PC-3 (cell line): ENCODE results near the gene ST6GALNAC4. TPM values are rescaled to one million over a fixed set of nuclear protein-coding genes. Genes with fewer than 3 reads are reported as not detected.

Source experiments
- ATAC-seq: fragments of 200-7000 bp; cut with Tn5 transposase; 2 replicates; pipeline ENCODE4 v1.9.1; 2020; ENCODE audit warnings: mild to moderate bottlenecking, moderate library complexity
- BruUV-seq: library from RNA; stranded (reverse); fragments of 400-500 nt; replicated peaks from 2 replicates; lab custom pipeline; 2021; lab: Mats Ljungman, UMichigan
- CTCF ChIA-PET: fragments of 300-600 bp; sonication (Branson Sonifier 250); formaldehyde crosslinking; loops from one replicate; lab custom pipeline; 2022; ENCODE audit warnings: antibody characterized with exemption; lab: Charles Lee
- POLR2A ChIA-PET: fragments of 300-600 bp; sonication (Branson Sonifier 250); formaldehyde crosslinking; loops from one replicate; lab custom pipeline; 2022; ENCODE audit warnings: antibody characterized with exemption; ENCODE audit not compliant: unreplicated experiment; lab: Charles Lee
- DNase-seq: peaks from one replicate; pipeline ENCODE4 v3.0.0-alpha.2; 2015
- H2AFZ ChIP-seq: fragments of 300-600 bp; sonication (generic); 2 replicates; pipeline ENCODE4 v1.6.0; 2016; ENCODE audit warnings: antibody characterized with exemption, low read length
- H3F3A ChIP-seq: fragments of 300-600 bp; sonication (generic); one replicate; pipeline ENCODE4 v1.6.0; 2017; ENCODE audit warnings: antibody characterized with exemption, low read length, control low read depth, mild to moderate bottlenecking; ENCODE audit not compliant: unreplicated experiment
- H3K27ac ChIP-seq: fragments of 300-600 bp; sonication (generic); 2 replicates; pipeline ENCODE4 v1.5.1; 2016; ENCODE audit warnings: mild to moderate bottlenecking, low read length
- H3K27me3 ChIP-seq: fragments of 300-600 bp; sonication (generic); 2 replicates; pipeline ENCODE4 v1.6.1; 2016; ENCODE audit warnings: low read length, mixed read lengths
- H3K36me3 ChIP-seq: fragments of 300-600 bp; sonication (generic); 2 replicates; pipeline ENCODE4 v1.6.1; 2016; ENCODE audit warnings: low read depth, mixed run types, low read length, mixed read lengths
- H3K4me1 ChIP-seq: fragments of 300-600 bp; sonication (generic); 2 replicates; pipeline ENCODE4 v1.5.1; 2016; ENCODE audit warnings: low read length; ENCODE audit not compliant: insufficient read depth
- H3K4me2 ChIP-seq: fragments of 300-600 bp; sonication (generic); 2 replicates; pipeline ENCODE4 v1.6.0; 2016; ENCODE audit warnings: low read length
- H3K4me3 ChIP-seq: fragments of 300-600 bp; sonication (generic); 2 replicates; pipeline ENCODE4 v1.5.1; 2016; ENCODE audit warnings: mild to moderate bottlenecking, low read length, mixed read lengths
- H3K79me2 ChIP-seq: fragments of 300-600 bp; sonication (generic); 2 replicates; pipeline ENCODE4 v1.6.1; 2017; ENCODE audit warnings: low read length, mixed read lengths
- H3K9ac ChIP-seq: fragments of 300-600 bp; sonication (generic); 2 replicates; pipeline ENCODE4 v1.6.0; 2016; ENCODE audit warnings: mild to moderate bottlenecking, low read length
- H3K9me2 ChIP-seq: fragments of 300-600 bp; sonication (generic); replicated peaks from 2 replicates; pipeline ENCODE4 v1.6.1; 2016; ENCODE audit warnings: mixed run types, low read length, mixed read lengths
- H3K9me3 ChIP-seq: fragments of 300-600 bp; sonication (generic); 2 replicates; pipeline ENCODE4 v1.6.1; 2016; ENCODE audit warnings: low read length, mixed read lengths
- H4K20me1 ChIP-seq: fragments of 300-600 bp; sonication (generic); 2 replicates; pipeline ENCODE4 v1.6.1; 2016; ENCODE audit warnings: low read length, mixed read lengths
- CTCF ChIP-seq: fragments of 300-600 bp; sonication (generic); conservative IDR thresholded peaks from 2 replicates; pipeline ENCODE4 v1.5.1; 2017; ENCODE audit warnings: antibody characterized with exemption, low read depth, mild to moderate bottlenecking, low read length
- EZH2 ChIP-seq: fragments of 300-600 bp; sonication (generic); IDR thresholded peaks from one replicate; pipeline ENCODE4 v1.6.1; 2017; ENCODE audit warnings: antibody characterized with exemption, mild to moderate bottlenecking, low read length; ENCODE audit not compliant: unreplicated experiment
- EZH2phosphoT487 ChIP-seq: fragments of 300-600 bp; sonication (generic); IDR thresholded peaks from 2 replicates; pipeline ENCODE4 v1.6.1; 2018; ENCODE audit warnings: mild to moderate bottlenecking, antibody characterized with exemption, low read length, borderline replicate concordance
- intact Hi-C: fragments of 100-400 bp; cut with micrococcal nuclease; formaldehyde crosslinking; loops from 2 replicates; pipeline ENCODE4 v1.9.0; 2023
- total RNA-seq: library from RNA; depleted of rRNA; stranded (reverse); fragments of >200 nt; gene quantifications from 2 replicates; pipeline ENCODE4 v1.2.3, GENCODE V29; 2014

Gene ST6GALNAC4
- total RNA-seq, 1 experiment from 2014 or later = 26.9 TPM

GRCh38 chr9:127934248-127934647 lies 17.4 kb upstream of the ST6GALNAC4 start:
- Histone ChIP-seq H3K4me1 (peaks cover 34% of the 10 kb centered on the region; the same call in 1 of the 2 replicates), H3K79me2 (peaks cover 31% of the 10 kb centered on the region), H3F3A (no peaks in the 10 kb centered on the region), H4K20me1 (no peaks in the 10 kb centered on the region), H3K4me2 (no peak overlapping the region), H3K9me2 (no peaks in the 10 kb centered on the region), H3K36me3 (no peaks in the 10 kb centered on the region), H3K9me3 (no peaks in the 10 kb centered on the region), H2AFZ (no peak overlapping the region), H3K27me3 (no peaks in the 10 kb centered on the region), H3K9ac (no peak overlapping the region), H3K4me3 (no peak overlapping the region), H3K27ac (no peak overlapping the region)
- TF ChIP-seq EZH2phosphoT487 (no peak), EZH2 (no peak), CTCF (0 out of 2 replicates have a peak, but pooled peaks have one; percentile 13)
- no peak for ATAC-seq
- CTCF ChIA-PET = no interaction called here
- intact Hi-C loops = no loop called here
- POLR2A ChIA-PET = no interaction called here
- no TSS peak for BruUV-seq
- no peak for DNase-seq

DNA sequence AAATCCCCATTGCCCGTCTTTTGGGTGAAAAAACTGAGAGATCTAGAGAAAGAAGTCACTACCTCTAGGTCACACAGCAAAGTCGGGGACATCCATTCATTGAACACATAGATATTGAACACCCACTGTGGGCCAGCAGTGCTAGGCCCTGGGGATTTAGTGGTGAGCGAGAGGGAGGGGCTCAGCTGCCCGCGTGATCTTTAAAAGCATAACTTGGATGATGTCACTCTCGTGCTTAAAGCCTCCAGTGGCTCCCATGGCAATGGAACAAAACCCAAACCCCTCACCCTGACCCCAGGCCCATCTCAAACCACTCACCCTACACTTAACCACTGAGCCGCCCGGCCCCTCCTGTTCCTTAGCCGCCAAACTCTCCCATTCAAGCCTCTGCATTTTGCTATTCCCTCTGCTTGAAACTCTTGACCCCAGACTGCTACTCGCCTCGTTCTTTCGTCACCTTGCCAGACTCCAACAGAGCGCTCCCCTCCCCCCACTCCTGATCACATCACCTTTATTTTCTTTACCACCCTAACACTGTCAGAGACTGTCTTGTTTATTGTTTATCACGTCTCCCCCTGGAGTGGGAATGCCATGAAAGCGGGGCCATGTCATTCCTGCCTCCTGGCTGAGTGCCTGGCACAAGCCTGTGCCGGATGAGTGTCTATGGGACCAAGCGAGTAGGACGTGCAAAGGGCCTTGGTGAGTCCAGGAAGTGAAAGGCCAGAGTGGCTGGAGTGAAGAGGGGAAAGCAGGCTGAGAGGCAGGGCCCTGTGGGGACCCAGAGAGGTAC lies 14.4 kb upstream of the ST6GALNAC4 start:
- peak overlapping the region; percentile 68 for H3K4me2 ChIP-seq
- H3K79me2 ChIP-seq = peaks cover 18% of the 10 kb centered on the region
- H3K36me3 ChIP-seq = no peaks in the 10 kb centered on the region
- peak overlapping the region; percentile 53 for H3K4me3 ChIP-seq
- no peaks in the 10 kb centered on the region for H3F3A ChIP-seq
- no TSS peak for BruUV-seq
- POLR2A ChIA-PET = no interaction called here
- peak overlapping the region; percentile 5; the same call in 1 of the 2 replicates for H3K27ac ChIP-seq
- H3K9me3 ChIP-seq = no peaks in the 10 kb centered on the region
- H3K9me2 ChIP-seq = no peaks in the 10 kb centered on the region
- H3K4me1 ChIP-seq = peaks cover 34% of the 10 kb centered on the region
- H3K27me3 ChIP-seq = no peaks in the 10 kb centered on the region
- peak; percentile 4; the same call in 1 of the 2 replicates for ATAC-seq
- CTCF ChIA-PET = no interaction called here
- H3K9ac ChIP-seq = no peak overlapping the region
- peak overlapping the region; percentile 41 for H2AFZ ChIP-seq
- H4K20me1 ChIP-seq = no peaks in the 10 kb centered on the region
- intact Hi-C loops = no loop called here
- peak; percentile 22 for DNase-seq
- TF ChIP-seq EZH2 (no peak), EZH2phosphoT487 (no peak), CTCF (no peak)
